WERI-Rb-1 (cell line): ENCODE data around the gene ILDR1.

Experiments used
- DNase-seq: peaks from one replicate; pipeline ENCODE4 v3.0.0-alpha.2; 2020
- H3K27ac ChIP-seq: fragments of 250-450 bp; sonication (Bioruptor Pico); 2 replicates; pipeline ENCODE4 v1.5.1; 2020; ENCODE audit warnings: mild to moderate bottlenecking, moderate library complexity
- H3K27me3 ChIP-seq: fragments of 250-450 bp; sonication (Bioruptor Pico); 2 replicates; pipeline ENCODE4 v1.5.1; 2021; ENCODE audit warnings: mild to moderate bottlenecking, low read depth, moderate library complexity; ENCODE audit not compliant: insufficient read depth, severe bottlenecking
- H3K36me3 ChIP-seq: fragments of 250-450 bp; sonication (Bioruptor Pico); 2 replicates; pipeline ENCODE4 v1.5.1; 2020; ENCODE audit warnings: mild to moderate bottlenecking, moderate library complexity
- H3K4me3 ChIP-seq: 2 replicates; pipeline ENCODE4 v1.5.1; 2011; ENCODE audit warnings: low read depth, mild to moderate bottlenecking, control low read depth, low read length
- H3K9me3 ChIP-seq: fragments of 250-450 bp; sonication (Bioruptor Pico); 2 replicates; pipeline ENCODE4 v1.5.1; 2021; ENCODE audit warnings: mild to moderate bottlenecking, moderate library complexity; ENCODE audit not compliant: severe bottlenecking
- CTCF ChIP-seq: IDR thresholded peaks from 2 replicates; pipeline ENCODE4 v1.5.1; 2011; ENCODE audit warnings: low read depth, mild to moderate bottlenecking, control low read depth, inconsistent platforms, low read length

Gene ILDR1

GRCh38 chr3:121979734-121980449 lies 42.2 kb downstream of the ILDR1 start:
- H3K36me3 ChIP-seq = no peaks in the 10 kb centered on the region
- H3K27me3 ChIP-seq = no peaks in the 10 kb centered on the region
- TF ChIP-seq CTCF = no peak
- no peak overlapping the region for H3K27ac ChIP-seq
- no peak overlapping the region for H3K4me3 ChIP-seq
- no peak for DNase-seq
- H3K9me3 ChIP-seq = no peaks in the 10 kb centered on the region

- no peaks in the 10 kb centered on the region for H3K36me3 ChIP-seq
- DNase-seq = no peak
- TF ChIP-seq CTCF = no peak
- H3K27ac ChIP-seq = no peak overlapping the region
- H3K27me3 ChIP-seq = no peaks in the 10 kb centered on the region
- H3K4me3 ChIP-seq = no peak overlapping the region
- H3K9me3 ChIP-seq = no peaks in the 10 kb centered on the region
These were observed 42.8 kb downstream of the ILDR1 start for GRCh38 chr3:121979246-121979645.

GRCh38 chr3:121976727-121977126 lies 45.3 kb downstream of the ILDR1 start:
- Histone ChIP-seq H3K9me3 (no peaks in the 10 kb centered on the region), H3K4me3 (no peak overlapping the region), H3K36me3 (no peaks in the 10 kb centered on the region), H3K27ac (no peak overlapping the region), H3K27me3 (no peaks in the 10 kb centered on the region)
- no peak for DNase-seq
- no peak for TF ChIP-seq CTCF

- H3K27me3 ChIP-seq = no peaks in the 10 kb centered on the region
- H3K27ac ChIP-seq = no peak overlapping the region
- DNase-seq = no peak
- H3K4me3 ChIP-seq = no peak overlapping the region
- TF ChIP-seq CTCF = no peak
- H3K9me3 ChIP-seq = no peaks in the 10 kb centered on the region
- no peaks in the 10 kb centered on the region for H3K36me3 ChIP-seq
These were observed 46.2 kb downstream of the ILDR1 start for GRCh38 chr3:121975702-121976302.

GRCh38 chr3:121974601-121975111 lies 47.4 kb downstream of the ILDR1 start:
- no peaks in the 10 kb centered on the region for H3K9me3 ChIP-seq
- no peaks in the 10 kb centered on the region for H3K36me3 ChIP-seq
- H3K27ac ChIP-seq = no peak overlapping the region
- no peak overlapping the region for H3K4me3 ChIP-seq
- TF ChIP-seq CTCF = no peak
- no peak for DNase-seq
- H3K27me3 ChIP-seq = no peaks in the 10 kb centered on the region
